ENCODE results near the gene IL10RA. TPM values are rescaled to one million over a fixed set of nuclear protein-coding genes. Genes with fewer than 3 reads are reported as not detected.
A peak's percentile ranks its signal among the peaks of the same experiment; 100 is the strongest.

The IL10RA gene
- total and polyA plus RNA-seq, 3 donors from 2014 or later, result 3.6 to 12.8 (median 7.6) TPM

DNA sequence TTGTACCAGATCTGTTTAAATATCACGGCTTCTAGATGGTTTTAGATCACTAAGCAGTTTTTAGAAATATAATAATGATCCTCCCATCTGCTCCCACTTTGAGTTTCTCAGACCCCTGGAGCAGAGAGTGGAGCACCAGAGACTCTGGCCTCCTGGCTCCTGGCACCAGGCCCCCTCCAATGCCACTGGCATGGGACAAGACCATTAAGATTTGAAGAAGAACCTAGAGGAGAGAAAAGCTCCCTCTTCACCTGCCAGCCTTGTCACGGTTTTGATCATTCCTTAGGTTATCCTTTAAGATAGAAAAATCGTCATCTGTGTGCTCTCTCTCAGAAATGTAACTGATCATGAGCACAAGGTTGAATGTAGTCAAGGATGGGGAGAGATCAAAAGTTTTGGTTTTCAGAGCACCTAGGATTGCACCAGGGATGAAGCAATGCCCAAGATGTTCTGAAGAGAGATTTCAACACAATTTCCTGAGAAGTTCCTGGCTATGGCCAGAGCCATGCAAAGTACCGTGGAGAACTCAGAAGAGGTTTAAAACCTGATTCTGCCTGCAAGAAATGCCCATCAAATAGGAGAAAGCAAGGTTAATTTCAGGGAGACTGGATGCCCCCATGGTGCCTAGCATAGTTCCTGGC, 22.2 kb downstream of the IL10RA start:
- Histone ChIP-seq H3K4me1 (no peaks in the 10 kb centered on the region), H3K36me3 (ENCODE audit: low read depth, missing control alignments) (no peaks in the 10 kb centered on the region), H3K9me3 (no peaks in the 10 kb centered on the region), H3K27me3 (no peaks in the 10 kb centered on the region), H3K4me3 (no peak overlapping the region), H3K27ac (no peak overlapping the region)
- WGBS, 2 donors, result 87 to 93% methylated on average over 4 of the region's 4 CpGs
- TF ChIP-seq POLR2A (IDR thresholded peaks at IDR 0.05), result no peak
- no peak for TF ChIP-seq CTCF (IDR thresholded peaks at IDR 0.05)
- intact Hi-C loops (cut with DNase I; ENCODE audit: low total_unique reads), result no loop called here
- no peak for DNase-seq

- no peaks in the 10 kb centered on the region for H3K36me3 ChIP-seq (ENCODE audit: low read depth, missing control alignments)
- H3K4me1 ChIP-seq, result no peaks in the 10 kb centered on the region
- no peaks in the 10 kb centered on the region for H3K27me3 ChIP-seq
- intact Hi-C loops (cut with DNase I; ENCODE audit: low total_unique reads), result no loop called here
- DNase-seq, result no peak
- TF ChIP-seq CTCF (IDR thresholded peaks at IDR 0.05) (no peak), POLR2A (IDR thresholded peaks at IDR 0.05) (no peak)
- no peak overlapping the region for H3K4me3 ChIP-seq
- H3K9me3 ChIP-seq, result no peaks in the 10 kb centered on the region
- no peak overlapping the region for H3K27ac ChIP-seq
- WGBS, 2 donors, result 77 to 79% methylated on average over 9 of the region's 9 CpGs
Measured at GRCh38 chr11:118009864-118010737, 23.9 kb downstream of the IL10RA start.

DNA sequence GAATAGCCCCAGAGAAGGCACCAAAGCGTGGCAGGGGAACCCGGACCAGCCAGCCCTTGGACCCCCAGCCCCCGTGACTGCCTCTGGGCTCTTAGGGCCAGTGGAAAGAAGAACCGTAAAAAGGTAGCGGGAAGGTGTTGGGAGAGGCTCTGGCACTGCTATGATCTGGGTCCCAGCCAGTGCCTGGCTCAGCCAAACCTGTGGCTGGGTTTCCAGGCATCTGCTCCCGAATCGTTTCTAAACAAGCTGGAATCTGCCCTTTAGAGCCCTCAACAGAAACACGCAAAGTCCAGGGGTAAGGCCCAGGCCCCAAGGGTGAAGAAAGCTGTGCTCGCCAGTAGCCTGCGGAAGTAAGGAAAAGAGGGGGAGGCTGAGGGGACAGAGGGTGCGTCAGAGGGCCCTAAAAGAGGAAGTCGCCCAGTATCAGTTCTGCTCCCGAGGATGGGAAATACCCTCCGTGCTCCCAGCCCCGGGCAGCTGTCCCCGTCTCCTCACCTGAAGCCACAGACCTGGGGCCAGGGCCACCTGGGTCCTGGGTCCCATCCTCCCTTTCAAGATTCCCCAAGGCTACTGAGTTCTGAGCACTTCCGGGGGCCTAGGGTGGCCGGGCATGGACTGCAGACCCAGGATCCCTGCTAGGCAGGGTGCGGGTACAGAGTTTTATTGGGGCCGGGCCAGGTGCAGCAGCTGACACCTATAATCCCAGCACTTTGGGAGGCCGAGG, 24.7 kb downstream of the IL10RA start:
- H3K4me1 ChIP-seq, result no peaks in the 10 kb centered on the region
- no peak overlapping the region for H3K27ac ChIP-seq
- H3K9me3 ChIP-seq, result no peaks in the 10 kb centered on the region
- DNase-seq, result peak; percentile 56
- whole genome bisulfite sequencing, 2 donors, result 79 to 89% methylated on average over 21 of the region's 21 CpGs
- no peak overlapping the region for H3K4me3 ChIP-seq
- TF ChIP-seq POLR2A (IDR thresholded peaks at IDR 0.05), result no peak
- TF ChIP-seq CTCF (IDR thresholded peaks at IDR 0.05), result no peak
- no peaks in the 10 kb centered on the region for H3K27me3 ChIP-seq
- intact Hi-C loops (cut with DNase I; ENCODE audit: low total_unique reads), result no loop called here
- H3K36me3 ChIP-seq (ENCODE audit: low read depth, missing control alignments), result no peaks in the 10 kb centered on the region

- WGBS, 2 donors, result 75 to 78% methylated on average over 6 to 7 of the region's 7 CpGs
- Histone ChIP-seq H3K27ac (no peak overlapping the region), H3K27me3 (no peaks in the 10 kb centered on the region), H3K36me3 (ENCODE audit: low read depth, missing control alignments) (no peaks in the 10 kb centered on the region), H3K9me3 (no peaks in the 10 kb centered on the region), H3K4me1 (no peaks in the 10 kb centered on the region), H3K4me3 (no peak overlapping the region)
- peak; percentile 24 for DNase-seq
- TF ChIP-seq POLR2A (IDR thresholded peaks at IDR 0.05), result no peak
- TF ChIP-seq CTCF (IDR thresholded peaks at IDR 0.05), result no peak
- intact Hi-C loops (cut with DNase I; ENCODE audit: low total_unique reads), result no loop called here
Measured at GRCh38 chr11:118012083-118012669, 26.0 kb downstream of the IL10RA start.
